ENCODE results near the gene TEX261.

- TF ChIP-seq, protein P1, sequence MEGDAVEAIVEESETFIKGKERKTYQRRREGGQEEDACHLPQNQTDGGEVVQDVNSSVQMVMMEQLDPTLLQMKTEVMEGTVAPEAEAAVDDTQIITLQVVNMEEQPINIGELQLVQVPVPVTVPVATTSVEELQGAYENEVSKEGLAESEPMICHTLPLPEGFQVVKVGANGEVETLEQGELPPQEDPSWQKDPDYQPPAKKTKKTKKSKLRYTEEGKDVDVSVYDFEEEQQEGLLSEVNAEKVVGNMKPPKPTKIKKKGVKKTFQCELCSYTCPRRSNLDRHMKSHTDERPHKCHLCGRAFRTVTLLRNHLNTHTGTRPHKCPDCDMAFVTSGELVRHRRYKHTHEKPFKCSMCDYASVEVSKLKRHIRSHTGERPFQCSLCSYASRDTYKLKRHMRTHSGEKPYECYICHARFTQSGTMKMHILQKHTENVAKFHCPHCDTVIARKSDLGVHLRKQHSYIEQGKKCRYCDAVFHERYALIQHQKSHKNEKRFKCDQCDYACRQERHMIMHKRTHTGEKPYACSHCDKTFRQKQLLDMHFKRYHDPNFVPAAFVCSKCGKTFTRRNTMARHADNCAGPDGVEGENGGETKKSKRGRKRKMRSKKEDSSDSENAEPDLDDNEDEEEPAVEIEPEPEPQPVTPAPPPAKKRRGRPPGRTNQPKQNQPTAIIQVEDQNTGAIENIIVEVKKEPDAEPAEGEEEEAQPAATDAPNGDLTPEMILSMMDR (IDR thresholded peaks at IDR 0.05; ENCODE audit: insufficient read depth, low read depth, low read length): peak; percentile 57
- no peak for TF ChIP-seq EZH2 (IDR thresholded peaks at IDR 0.05; ENCODE audit: insufficient read depth, low read length)
These were observed 46.2 kb downstream of the TEX261 start for GRCh38 chr2:70948337-70949003.
